ENCODE measurements around the gene FSIP1. TPM values are rescaled to one million over a fixed set of nuclear protein-coding genes. Genes with fewer than 3 reads are reported as not detected.

Gene FSIP1
- polyA plus RNA-seq, 3 donors = 0.10 to 0.48 (median 0.21) TPM

DNA sequence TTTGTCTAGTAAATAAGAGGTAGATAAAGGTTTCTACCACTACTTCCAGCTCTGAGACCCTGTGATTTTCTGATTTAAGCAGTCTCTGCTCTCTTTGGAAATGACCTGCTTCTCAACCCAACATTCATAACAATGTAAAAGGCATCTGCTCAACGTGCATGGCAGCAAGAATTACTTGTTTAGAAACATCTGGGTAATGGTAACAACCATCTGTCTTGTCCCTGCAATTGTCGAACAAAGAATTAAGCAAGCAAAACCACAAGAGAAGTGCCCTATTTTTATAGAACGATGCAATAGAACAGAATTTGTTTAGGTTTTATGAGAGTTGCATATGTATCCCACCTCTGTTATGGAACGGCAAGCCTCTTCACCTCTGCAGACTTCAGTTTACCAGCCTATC lies 7.1 kb upstream of the FSIP1 start:
- Histone ChIP-seq H3K79me2 (ENCODE audit: insufficient read depth, low read length) (no peaks in the 10 kb centered on the region), H3K4me2 (replicated peaks; ENCODE audit: extremely low read depth, low read length, poor library complexity, severe bottlenecking) (no peak overlapping the region), H3K4me3 (replicated peaks in 1 of 3; ENCODE audit: low read depth in 2 of 3, low read length in 3 of 3) (no peak overlapping the region), H4K20me1 (ENCODE audit: insufficient read depth, low read length) (no peaks in the 10 kb centered on the region), H3K9ac (ENCODE audit: insufficient read depth, low read length, poor library complexity, severe bottlenecking) (no peak overlapping the region), H2AFZ (ENCODE audit: insufficient read depth, low read depth, low read length, poor library complexity, severe bottlenecking) (no peak overlapping the region), H3K4me1 (ENCODE audit: control insufficient read depth in 1 of 2, insufficient read depth in 2 of 2, low read length in 2 of 2) (no peaks in the 10 kb centered on the region), H3K27ac (ENCODE audit: low read depth in 1 of 2, low read length in 2 of 2) (no peak overlapping the region), H3K27me3 (ENCODE audit: control insufficient read depth in 2 of 2, insufficient read depth in 2 of 2, low read length in 2 of 2) (peaks cover 0 to 3% of the 10 kb centered on the region in 2 donors), H3K9me3 (replicated peaks in 1 of 2; ENCODE audit: control insufficient read depth in 1 of 2, insufficient read depth in 1 of 2, low read length in 2 of 2) (no peaks in the 10 kb centered on the region), H3K36me3 (replicated peaks in 1 of 2; ENCODE audit: control insufficient read depth in 1 of 2, insufficient read depth in 2 of 2, low read length in 2 of 2) (no peaks in the 10 kb centered on the region)
- WGBS (ENCODE audit: insufficient coverage) = no CpG with 5 or more reads among the region's 4 CpGs
- H3K27ac Mint-ChIP-seq = no peak overlapping the region
- DNase-seq = no peak
- TF ChIP-seq, protein P1, sequence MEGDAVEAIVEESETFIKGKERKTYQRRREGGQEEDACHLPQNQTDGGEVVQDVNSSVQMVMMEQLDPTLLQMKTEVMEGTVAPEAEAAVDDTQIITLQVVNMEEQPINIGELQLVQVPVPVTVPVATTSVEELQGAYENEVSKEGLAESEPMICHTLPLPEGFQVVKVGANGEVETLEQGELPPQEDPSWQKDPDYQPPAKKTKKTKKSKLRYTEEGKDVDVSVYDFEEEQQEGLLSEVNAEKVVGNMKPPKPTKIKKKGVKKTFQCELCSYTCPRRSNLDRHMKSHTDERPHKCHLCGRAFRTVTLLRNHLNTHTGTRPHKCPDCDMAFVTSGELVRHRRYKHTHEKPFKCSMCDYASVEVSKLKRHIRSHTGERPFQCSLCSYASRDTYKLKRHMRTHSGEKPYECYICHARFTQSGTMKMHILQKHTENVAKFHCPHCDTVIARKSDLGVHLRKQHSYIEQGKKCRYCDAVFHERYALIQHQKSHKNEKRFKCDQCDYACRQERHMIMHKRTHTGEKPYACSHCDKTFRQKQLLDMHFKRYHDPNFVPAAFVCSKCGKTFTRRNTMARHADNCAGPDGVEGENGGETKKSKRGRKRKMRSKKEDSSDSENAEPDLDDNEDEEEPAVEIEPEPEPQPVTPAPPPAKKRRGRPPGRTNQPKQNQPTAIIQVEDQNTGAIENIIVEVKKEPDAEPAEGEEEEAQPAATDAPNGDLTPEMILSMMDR (IDR thresholded peaks at IDR 0.05) = no peak
- peaks cover 0 to 5% (median 0%) of the 10 kb centered on the region in 7 donors for H3K9me3 Mint-ChIP-seq
- H3K4me3 Mint-ChIP-seq = no peak overlapping the region
- H3K36me3 Mint-ChIP-seq = peaks cover 3% of the 10 kb centered on the region in 2 donors
- H3K4me1 Mint-ChIP-seq = peaks cover 7% of the 10 kb centered on the region
- peaks cover 2 to 5% (median 3%) of the 10 kb centered on the region in 3 donors for H3K27me3 Mint-ChIP-seq (ENCODE audit: low read depth in 3 of 3)
- intact Hi-C loops (cut with micrococcal nuclease) = loop anchor here (5.0 to 10.0 kb wide), 6 partner anchors 145 to 485 kb away; partner anchors contain the start of genes BMF (in 1 of the 2), BUB1B (in 1 of the 2) and EIF2AK4 (in 1 of the 2)

DNA sequence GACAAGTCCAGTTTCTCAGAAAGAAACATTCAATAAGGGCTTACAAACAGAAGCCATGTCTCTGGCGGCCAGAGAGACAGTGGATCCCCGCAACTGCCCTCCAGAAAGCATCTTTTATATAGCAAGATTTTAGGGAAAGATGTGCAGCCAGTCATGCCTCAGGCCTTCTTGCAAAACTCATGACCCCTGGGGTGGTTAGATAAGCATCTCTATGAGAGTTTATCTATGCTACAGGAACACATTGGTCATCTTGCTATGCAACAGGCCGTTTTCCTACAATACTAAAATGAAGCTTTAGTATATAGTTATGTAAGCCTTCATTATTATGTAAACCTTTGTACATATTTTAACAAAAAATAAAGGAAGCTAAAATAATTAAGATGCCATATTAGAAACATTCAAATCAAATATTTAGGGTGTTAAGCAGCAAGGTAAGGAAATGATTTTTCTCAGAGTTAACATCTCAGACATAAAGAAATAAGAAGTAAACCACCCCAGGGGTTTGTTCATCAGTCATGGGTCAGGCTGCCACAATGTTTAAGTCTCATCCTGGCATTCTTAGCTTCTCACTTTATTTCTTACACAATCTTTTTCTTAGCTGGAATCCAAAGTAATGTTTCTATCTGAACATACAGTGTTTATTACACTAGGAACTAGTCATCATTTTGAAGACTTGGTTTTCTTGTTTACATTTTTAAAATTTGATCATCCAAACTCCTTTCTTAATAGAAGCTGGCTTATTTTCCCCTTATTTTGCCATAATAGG lies 6.3 kb upstream of the FSIP1 start:
- Histone ChIP-seq H3K4me3 (replicated peaks in 1 of 3; ENCODE audit: low read depth in 2 of 3, low read length in 3 of 3) (no peak overlapping the region), H3K79me2 (ENCODE audit: insufficient read depth, low read length) (peaks cover under 1% of the 10 kb centered on the region), H3K27ac (ENCODE audit: low read depth in 1 of 2, low read length in 2 of 2) (no peak overlapping the region), H3K36me3 (replicated peaks in 1 of 2; ENCODE audit: control insufficient read depth in 1 of 2, insufficient read depth in 2 of 2, low read length in 2 of 2) (no peaks in the 10 kb centered on the region), H3K9ac (ENCODE audit: insufficient read depth, low read length, poor library complexity, severe bottlenecking) (no peak overlapping the region), H3K9me3 (replicated peaks in 1 of 2; ENCODE audit: control insufficient read depth in 1 of 2, insufficient read depth in 1 of 2, low read length in 2 of 2) (no peaks in the 10 kb centered on the region), H2AFZ (ENCODE audit: insufficient read depth, low read depth, low read length, poor library complexity, severe bottlenecking) (no peak overlapping the region), H3K4me2 (replicated peaks; ENCODE audit: extremely low read depth, low read length, poor library complexity, severe bottlenecking) (no peak overlapping the region), H3K4me1 (ENCODE audit: control insufficient read depth in 1 of 2, insufficient read depth in 2 of 2, low read length in 2 of 2) (peaks cover 0 to 2% of the 10 kb centered on the region in 2 donors), H4K20me1 (ENCODE audit: insufficient read depth, low read length) (no peaks in the 10 kb centered on the region), H3K27me3 (ENCODE audit: control insufficient read depth in 2 of 2, insufficient read depth in 2 of 2, low read length in 2 of 2) (peaks cover 0 to 2% of the 10 kb centered on the region in 2 donors)
- H3K4me1 Mint-ChIP-seq = peaks cover 12% of the 10 kb centered on the region
- H3K4me3 Mint-ChIP-seq = no peak overlapping the region
- H3K27ac Mint-ChIP-seq = no peak overlapping the region
- H3K36me3 Mint-ChIP-seq = peaks cover 3% of the 10 kb centered on the region in 2 donors
- H3K9me3 Mint-ChIP-seq = peaks cover 0 to 5% (median 0%) of the 10 kb centered on the region in 7 donors
- TF ChIP-seq, protein P1 (IDR thresholded peaks at IDR 0.05) = no peak
- peaks cover under 1 to 2% (median 1%) of the 10 kb centered on the region in 3 donors for H3K27me3 Mint-ChIP-seq (ENCODE audit: low read depth in 3 of 3)
- intact Hi-C loops (cut with micrococcal nuclease) = loop anchor here (5.0 to 10.0 kb wide), 6 partner anchors 146 to 486 kb away; partner anchors contain the start of genes BMF (in 1 of the 2), BUB1B (in 1 of the 2) and EIF2AK4 (in 1 of the 2)
- no peak for DNase-seq
- WGBS (ENCODE audit: insufficient coverage) = 100% methylated on average over 1 of the region's 3 CpGs

Data from CD14-positive monocyte (primary cell).